Epithelial cell of esophagus (primary cell): Measurements from ENCODE around the gene S100A1.
A peak's percentile ranks its signal among the peaks of the same experiment; 100 is the strongest.
"Not testable (repeated sequence)": the region's sequence is repeated elsewhere in the genome, so short reads cannot be mapped to it uniquely, and the experiment has no call there.

ENCODE experiments used
- DNase-seq: peaks from one replicate; pipeline ENCODE4 v3.0.0; 2010; ENCODE audit warnings: low read depth
- H3K4me3 ChIP-seq: 2 replicates; pipeline ENCODE4 v1.5.1; 2011; ENCODE audit warnings: mild to moderate bottlenecking, low read length, control low read depth
- TF ChIP-seq, protein P1 (sequence below): IDR thresholded peaks from 2 replicates; pipeline ENCODE4 v1.5.1; 2011; ENCODE audit warnings: low read depth, mild to moderate bottlenecking, low read length, control low read depth, inconsistent platforms; ENCODE audit not compliant: insufficient read depth; ENCODE audit errors: missing control alignments

The S100A1 gene

GRCh38 chr1:153662269-153662668 lies 34.0 kb downstream of the S100A1 start:
- H3K4me3 ChIP-seq, result no peak overlapping the region
- TF ChIP-seq, protein P1, sequence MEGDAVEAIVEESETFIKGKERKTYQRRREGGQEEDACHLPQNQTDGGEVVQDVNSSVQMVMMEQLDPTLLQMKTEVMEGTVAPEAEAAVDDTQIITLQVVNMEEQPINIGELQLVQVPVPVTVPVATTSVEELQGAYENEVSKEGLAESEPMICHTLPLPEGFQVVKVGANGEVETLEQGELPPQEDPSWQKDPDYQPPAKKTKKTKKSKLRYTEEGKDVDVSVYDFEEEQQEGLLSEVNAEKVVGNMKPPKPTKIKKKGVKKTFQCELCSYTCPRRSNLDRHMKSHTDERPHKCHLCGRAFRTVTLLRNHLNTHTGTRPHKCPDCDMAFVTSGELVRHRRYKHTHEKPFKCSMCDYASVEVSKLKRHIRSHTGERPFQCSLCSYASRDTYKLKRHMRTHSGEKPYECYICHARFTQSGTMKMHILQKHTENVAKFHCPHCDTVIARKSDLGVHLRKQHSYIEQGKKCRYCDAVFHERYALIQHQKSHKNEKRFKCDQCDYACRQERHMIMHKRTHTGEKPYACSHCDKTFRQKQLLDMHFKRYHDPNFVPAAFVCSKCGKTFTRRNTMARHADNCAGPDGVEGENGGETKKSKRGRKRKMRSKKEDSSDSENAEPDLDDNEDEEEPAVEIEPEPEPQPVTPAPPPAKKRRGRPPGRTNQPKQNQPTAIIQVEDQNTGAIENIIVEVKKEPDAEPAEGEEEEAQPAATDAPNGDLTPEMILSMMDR, result no peak
- DNase-seq, result no peak

DNA sequence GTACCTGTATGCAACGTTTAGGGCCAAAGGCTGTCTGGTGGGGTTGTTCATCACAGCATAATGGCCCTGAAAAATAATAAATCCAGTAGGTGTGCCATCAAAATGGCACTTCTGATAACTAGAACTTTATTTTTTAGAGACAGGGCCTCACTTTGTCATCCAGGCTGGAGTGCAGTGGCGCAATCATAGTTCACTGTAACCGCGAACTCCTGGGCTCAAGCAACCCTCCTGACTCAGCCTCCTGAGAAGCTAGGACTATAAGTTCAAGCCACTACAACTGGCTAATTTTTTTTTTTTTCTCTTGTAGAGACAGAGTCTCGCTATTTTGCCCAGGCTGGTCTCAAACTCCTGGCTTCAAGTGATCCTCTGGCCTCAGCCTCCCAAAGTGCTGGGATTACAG lies 35.0 kb downstream of the S100A1 start:
- DNase-seq, result peak; percentile 22
- H3K4me3 ChIP-seq, result no peak overlapping the region
- TF ChIP-seq, protein P1, result no peak

DNA sequence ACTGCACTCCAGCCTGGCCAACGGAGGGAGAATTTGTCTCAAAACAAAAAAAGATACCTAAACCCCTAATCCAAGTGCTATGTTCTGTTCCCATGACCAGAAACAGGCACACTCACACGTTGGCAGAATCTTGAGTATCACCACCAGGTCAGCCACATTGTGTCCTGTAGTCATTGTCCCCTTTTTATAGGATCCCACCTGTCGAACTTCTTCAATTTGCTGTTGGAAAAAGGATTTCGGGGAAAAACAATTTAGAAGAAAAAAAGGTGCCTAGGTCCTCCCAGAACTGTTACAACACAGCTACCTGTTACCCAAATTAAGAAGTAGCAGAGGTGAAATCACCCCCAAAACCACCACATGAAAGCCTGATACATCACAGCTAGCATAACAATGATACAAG lies 39.2 kb downstream of the S100A1 start:
- TF ChIP-seq, protein P1, result no peak
- DNase-seq, result no peak
- no peak overlapping the region for H3K4me3 ChIP-seq

GRCh38 chr1:153668672-153669071 lies 40.4 kb downstream of the S100A1 start:
- not testable (repeated sequence) for H3K4me3 ChIP-seq, DNase-seq

- no peak for DNase-seq
- peak overlapping the region; percentile 66 for H3K4me3 ChIP-seq
- TF ChIP-seq, protein P1, result no peak
These were observed 41.4 kb downstream of the S100A1 start for GRCh38 chr1:153669606-153670005.

DNA sequence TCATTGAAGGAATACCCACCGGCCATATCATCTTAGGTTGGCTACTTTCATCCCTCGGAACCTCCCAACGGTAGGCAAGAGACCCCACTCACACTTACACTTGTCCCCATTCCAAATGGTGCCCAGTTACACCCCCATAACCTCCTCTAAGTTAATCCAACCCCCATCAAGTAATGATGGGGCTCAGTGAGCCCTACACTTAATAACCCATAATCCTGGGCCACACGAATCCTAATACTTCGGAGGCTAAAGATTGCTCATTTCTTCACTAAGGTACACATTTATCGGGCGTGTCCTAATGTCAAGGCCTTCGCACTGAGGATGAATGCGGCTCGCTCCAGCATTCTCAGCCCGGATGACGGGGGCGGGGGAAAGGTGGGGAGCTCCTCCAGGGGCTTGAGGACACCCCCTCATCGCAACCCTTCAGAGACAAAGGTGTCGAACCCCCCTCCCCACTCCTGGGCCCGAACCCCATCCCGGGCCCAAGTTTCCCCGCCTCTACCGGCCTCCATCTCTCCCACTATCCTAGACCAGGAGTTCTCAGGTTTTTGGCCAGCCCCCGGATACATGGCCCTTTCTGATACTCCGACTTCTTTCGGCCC lies 42.1 kb downstream of the S100A1 start:
- TF ChIP-seq, protein P1, result no peak
- DNase-seq, result no peak
- peak overlapping the region; percentile 66 for H3K4me3 ChIP-seq

- H3K4me3 ChIP-seq, result peak within 1 kb of the TSS; percentile 66
- TF ChIP-seq, protein P1, result no peak
- DNase-seq, result peak; percentile 100
These were observed 42.8 kb downstream of the S100A1 start, which contains the start of gene ILF2 for GRCh38 chr1:153670859-153671627. ILF2 (minus strand) TSS chr1:153670993; CDS start chr1:153670922, 71 bp downstream.

GRCh38 chr1:153671628-153672353 lies 43.6 kb downstream of the S100A1 start:
- H3K4me3 ChIP-seq, result peak overlapping the region; percentile 61
- peak; percentile 82 for DNase-seq
